Left renal cortex interstitium (tissue), 4 donors: ENCODE measurements around the gene ACAD11. TPM values are rescaled to one million over a fixed set of nuclear protein-coding genes. Genes with fewer than 3 reads are reported as not detected.
"Not testable (repeated sequence)": the region's sequence is repeated elsewhere in the genome, so short reads cannot be mapped to it uniquely, and the experiment has no call there.

Experiments
- DNase-seq, 4 donors: peaks; one replicate each; pipeline ENCODE4 v3.0.0-alpha.2; 2013; ENCODE audit warnings: low read depth in 4 of 4, low spot score in 2 of 4, missing footprints in 1 of 4
- polyA plus RNA-seq, 4 donors: library from polyadenylated mRNA; unstranded; fragments of 120-200 nt; gene quantifications; one replicate each; pipeline ENCODE4 v1.2.1, GENCODE V29; 2013; ENCODE audit not compliant: insufficient read length in 4 of 4

Gene ACAD11
- polyA plus RNA-seq, 4 donors, result 23.3 to 54.2 (median 37.6) TPM

GRCh38 chr3:132606620-132607019 lies 53.0 kb downstream of the ACAD11 start:
- not testable (repeated sequence) for DNase-seq

DNA sequence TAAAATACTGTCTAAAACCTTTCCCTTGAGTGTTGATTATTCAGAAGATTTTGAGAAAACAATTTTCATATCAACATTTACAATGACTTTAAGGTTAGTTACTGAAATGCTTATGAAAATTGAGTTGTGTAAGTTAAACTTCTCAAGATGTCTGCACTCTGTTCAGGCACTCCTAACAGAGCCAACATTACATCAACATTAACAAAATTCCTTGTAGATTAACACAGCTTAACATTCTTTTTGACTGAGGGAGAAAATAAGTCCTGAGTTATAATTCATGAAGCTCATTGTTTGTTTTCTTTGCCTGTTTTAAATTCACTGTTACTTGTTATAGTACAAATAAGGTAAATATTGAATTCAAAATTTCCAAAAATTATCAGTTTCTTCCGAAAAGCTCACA lies 53.5 kb downstream of the ACAD11 start:
- DNase-seq, result no peak

GRCh38 chr3:132605374-132605792 lies 54.2 kb downstream of the ACAD11 start:
- DNase-seq, result no peak

DNA sequence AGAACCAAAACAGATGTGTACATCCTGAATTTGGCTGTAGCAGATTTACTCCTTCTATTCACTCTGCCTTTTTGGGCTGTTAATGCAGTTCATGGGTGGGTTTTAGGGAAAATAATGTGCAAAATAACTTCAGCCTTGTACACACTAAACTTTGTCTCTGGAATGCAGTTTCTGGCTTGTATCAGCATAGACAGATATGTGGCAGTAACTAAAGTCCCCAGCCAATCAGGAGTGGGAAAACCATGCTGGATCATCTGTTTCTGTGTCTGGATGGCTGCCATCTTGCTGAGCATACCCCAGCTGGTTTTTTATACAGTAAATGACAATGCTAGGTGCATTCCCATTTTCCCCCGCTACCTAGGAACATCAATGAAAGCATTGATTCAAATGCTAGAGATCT lies 59.0 kb downstream of the ACAD11 start:
- DNase-seq, result not testable (repeated sequence)

DNA sequence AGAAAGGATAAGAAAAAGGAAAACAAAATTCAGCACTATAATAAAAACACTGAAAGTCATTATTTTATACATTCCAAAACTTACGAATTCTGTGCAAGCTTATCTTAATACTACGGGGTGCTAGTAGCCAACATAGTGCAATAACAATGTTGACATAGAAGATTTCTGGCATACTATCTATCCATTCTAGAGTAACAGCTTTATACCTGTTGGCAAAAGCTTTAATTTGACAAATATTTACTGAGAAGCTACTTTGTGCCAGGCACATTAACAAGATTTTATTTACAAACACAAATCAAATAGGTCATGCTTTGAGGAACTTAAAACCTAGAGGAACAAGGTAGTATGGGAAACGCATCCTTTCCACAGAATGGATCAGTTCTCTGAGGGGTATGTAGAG lies 61.4 kb downstream of the ACAD11 start:
- DNase-seq, result no peak

DNA sequence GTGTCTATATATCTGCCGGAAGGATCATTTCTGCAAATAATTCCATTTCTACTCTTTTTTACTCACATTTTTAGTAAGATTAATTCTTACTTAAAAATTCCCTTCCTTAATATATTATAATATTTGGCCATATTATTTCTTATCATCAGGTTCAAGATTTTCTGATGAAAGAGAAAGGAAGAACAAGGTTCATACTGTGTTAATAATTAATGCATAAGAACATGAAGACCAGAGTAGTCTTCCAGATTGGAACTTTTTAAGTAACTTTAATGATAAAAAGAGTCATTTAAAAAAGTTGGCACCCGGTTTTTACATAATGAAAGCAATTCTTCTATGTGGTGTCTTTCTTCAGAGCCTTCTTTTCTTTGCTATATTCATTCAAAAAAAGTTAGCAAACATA lies 61.9 kb downstream of the ACAD11 start:
- no peak for DNase-seq

DNA sequence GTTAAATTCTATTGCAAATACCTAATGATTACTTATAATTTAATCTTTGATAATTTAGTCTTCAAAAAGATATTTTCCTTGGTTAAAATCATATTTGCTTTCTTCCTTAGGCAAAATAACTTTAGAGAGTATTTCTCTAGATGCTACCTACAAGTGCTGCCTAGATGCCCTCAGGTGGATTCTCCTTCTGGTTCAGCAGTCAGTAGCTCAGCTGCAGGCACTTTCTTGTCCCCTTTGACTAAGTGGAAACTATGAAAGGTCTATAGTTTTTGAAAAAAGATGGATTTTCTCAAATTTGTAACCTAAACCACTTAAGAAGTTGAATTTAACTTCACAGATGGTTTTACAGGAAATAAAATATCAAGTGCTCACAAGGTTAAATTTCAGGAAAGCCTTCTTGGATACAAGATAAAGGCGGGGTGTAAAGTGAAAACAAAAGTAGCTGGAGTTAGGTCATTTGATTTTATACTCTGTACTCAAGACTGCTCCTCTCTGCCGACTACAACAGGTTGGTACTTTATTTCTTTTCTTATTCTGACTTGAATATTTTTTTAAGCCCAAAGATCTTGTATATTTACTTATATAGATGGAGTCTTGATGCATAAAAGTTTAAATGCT lies 62.7 kb downstream of the ACAD11 start, which contains the start of gene ACKR4:
Gene ACKR4, plus strand, starts transcription at position 455 of the 618 bp plus-strand sequence. CDS start 3,128 bp downstream, outside the sequence.
- no peak for DNase-seq

GRCh38 chr3:132596326-132596725 lies 63.3 kb downstream of the ACAD11 start:
- no peak for DNase-seq

GRCh38 chr3:132595014-132595413 lies 64.6 kb downstream of the ACAD11 start:
- DNase-seq, result no peak

DNA sequence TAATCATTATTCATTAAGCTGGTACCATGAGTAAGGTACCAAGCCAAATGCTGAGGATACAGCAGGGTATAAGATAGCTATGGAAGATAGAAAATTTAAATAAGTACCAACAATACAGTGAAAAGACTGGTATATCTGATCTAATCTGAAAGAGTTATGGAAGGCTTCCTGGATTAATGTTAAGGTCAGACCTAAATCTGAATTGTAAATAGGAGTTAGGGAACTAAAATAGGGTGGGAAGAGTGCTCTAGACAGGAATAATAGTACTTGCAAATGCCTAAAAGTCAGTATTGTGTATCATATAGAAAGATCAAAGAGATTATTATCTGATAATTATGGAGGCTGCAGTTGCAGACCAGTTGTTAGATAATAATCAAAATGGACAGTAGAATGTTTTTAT lies 65.1 kb downstream of the ACAD11 start:
- no peak for DNase-seq

DNA sequence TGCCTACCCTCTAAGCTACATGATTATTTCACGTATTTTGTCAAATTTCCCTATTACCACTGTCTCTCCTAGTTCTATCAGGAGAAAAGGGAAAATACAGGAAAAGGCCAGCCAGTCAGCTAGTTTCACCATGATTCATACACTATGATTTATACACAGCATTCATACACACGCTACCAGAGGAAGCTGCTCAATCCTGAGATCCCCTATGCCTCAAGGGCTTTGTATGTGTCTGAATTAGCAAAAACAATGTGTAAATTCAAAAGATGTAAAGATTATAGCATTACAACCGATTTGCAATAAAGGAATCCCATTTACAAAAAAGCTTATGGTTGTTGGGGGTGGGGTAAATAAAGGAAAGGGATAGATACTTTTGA lies 65.7 kb downstream of the ACAD11 start:
- DNase-seq, result no peak

DNA sequence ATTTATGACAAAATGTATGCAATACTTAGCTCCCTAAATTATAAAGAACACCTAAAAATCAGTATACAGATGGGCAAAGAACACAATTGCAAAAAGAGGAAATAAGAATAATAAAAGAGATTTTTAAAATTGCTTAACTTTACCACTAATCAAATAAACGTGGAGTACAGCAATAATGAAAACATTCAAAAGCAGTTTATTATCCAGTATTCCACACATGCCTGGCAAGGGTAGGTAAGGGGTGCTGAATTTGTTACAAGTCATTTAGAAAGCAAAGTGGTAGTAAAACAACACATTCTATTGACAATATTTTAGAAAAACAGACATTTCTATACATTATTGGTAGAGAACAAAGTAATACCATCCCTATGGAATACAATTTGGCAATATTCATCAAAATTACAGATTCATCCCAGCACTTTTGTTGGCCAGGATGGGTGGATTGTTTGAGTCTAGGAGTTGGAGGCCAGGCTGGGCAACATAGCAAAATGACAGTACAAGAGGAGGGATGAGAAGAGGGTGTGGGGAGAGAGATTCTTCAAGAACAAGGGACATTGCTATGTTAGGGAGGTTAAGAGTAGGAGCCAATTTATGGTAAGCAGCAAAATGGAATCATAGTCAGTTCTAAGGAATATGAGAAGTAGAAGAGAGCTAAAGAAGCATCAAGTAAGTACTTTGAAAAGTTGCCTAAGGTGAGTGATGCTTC lies 66.2 kb downstream of the ACAD11 start:
- no peak for DNase-seq

- DNase-seq, result peak in 1 of 4 donors; percentile 3
Measured at GRCh38 chr3:132592216-132592615, 67.4 kb downstream of the ACAD11 start.

DNA sequence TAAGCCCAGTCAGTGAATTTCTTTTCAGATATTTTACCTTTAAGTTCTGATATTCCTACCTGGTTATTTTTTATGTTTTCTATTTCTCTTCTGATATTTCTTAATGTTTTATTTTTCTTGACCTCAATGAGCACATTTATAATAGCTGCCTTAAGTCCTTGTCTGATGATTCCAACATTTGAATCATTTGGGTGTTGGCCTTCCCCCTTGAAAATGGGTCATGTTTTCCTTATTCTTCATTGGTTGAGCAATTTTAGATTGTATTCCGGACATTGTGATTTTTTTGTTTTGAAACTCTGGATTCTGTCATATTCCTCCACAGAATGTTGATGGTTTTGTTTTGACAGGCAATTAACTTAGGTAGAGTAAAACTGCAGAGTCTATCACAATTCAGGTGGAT lies 72.2 kb downstream of the ACAD11 start:
- DNase-seq, result no peak

DNA sequence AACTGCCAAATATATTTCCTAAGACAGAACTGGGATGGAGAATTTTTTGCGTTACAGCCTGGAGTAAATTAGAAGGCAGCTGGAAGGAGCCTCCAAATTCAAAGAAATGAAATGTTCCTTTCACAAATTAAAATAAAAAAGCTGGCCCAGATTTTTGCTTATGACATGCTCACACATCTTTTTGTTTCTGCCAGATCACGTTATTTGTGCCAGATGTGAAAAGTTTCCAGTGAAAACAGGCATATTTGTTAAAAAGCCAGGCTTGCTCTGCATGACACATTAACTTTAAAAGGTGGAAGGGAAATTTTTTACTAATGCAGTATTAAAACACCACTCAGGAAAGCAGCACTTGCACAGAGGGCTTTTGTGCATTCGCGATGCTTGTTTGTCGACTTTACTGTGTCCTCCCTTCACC lies 85.8 kb downstream of the ACAD11 start:
- DNase-seq, result no peak

- DNase-seq, result no peak
Measured at GRCh38 chr3:132570016-132570415, 89.6 kb downstream of the ACAD11 start.

DNA sequence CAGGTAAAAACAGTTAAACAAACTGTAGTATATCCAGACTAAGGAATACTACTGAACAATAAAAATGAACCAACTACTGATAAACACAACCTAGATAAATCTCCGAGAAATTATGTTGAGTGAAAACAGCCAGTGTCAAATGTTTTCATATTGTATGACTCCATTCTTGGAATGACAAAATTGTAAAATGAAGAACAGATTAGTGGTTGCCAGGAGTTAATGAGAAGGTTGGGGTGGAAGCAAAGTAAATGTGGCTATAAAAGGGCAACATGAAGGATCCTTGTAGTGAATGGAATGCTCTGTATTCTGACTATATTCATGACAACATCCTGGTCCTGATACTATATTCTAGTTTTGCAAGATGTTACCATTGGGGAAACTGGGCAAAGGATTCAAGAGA lies 90.0 kb downstream of the ACAD11 start:
- DNase-seq, result no peak

DNA sequence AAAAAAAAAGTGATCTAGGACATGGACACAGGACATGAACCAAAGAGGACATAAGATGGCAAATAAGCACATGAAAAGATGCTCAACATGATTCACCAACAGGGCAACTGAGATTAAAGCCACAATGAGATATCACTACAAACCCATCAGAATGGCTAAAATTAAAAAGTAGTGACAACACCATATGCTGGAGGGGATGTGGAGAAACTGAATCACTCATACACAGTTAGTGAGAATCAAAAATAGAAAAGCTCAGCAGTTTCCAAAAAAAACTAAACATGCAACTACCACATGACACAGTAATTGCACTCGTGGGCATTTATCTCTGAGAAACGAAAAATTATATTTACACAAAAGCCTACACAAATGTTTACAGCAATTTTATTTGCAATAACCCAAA lies 90.5 kb downstream of the ACAD11 start:
- DNase-seq, result no peak

- DNase-seq, result no peak
Measured at GRCh38 chr3:132568422-132568821, 91.2 kb downstream of the ACAD11 start.

- no peak for DNase-seq
Measured at GRCh38 chr3:132564070-132564465, 95.5 kb downstream of the ACAD11 start.

GRCh38 chr3:132563420-132564069 lies 96.1 kb downstream of the ACAD11 start:
- no peak for DNase-seq

DNA sequence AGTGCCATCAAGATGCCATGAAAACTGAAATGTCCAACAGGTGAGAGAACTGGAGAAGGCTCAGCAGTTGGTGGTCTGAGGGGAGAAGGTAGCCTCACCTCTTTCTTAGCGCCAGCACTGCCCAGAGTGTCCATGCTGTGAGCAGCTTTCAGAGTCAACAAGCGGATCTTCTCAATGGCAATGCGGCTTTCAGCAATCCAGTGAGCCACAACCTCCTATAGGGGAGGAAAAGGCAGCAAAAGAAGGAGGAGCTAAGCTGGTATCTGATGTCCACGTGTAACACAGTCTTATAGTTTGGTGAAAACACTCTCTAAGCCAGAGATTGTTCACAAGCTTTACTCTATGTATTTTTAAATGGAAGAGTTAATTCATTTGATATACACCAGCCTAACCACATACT lies 98.6 kb downstream of the ACAD11 start:
- DNase-seq, result no peak
